Measurements from ENCODE around the gene FLG2.

DNA sequence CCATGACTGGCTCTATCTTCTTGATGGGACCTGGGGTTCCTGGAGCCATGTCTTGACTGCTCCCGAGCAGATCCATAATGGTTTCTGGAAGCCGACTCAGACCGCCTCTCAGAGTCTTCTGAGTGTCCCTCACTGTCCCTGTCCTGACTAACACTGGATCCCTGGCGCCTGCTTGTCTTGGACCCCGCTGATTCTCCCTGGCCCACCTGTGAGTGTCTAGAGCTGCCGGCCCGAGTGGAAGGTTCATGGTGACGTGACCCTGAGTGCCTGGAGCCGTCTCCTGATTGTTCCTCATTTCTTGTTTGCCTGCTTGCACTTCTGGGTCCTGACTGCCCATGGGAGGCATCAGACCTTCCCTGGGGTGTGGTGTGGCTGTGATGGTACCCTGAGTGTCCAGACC lies 49.9 kb downstream of the FLG2 start:
- TF ChIP-seq EZH2 (IDR thresholded peaks at IDR 0.05; ENCODE audit: low read length), result no peak
- TF ChIP-seq, protein P1, sequence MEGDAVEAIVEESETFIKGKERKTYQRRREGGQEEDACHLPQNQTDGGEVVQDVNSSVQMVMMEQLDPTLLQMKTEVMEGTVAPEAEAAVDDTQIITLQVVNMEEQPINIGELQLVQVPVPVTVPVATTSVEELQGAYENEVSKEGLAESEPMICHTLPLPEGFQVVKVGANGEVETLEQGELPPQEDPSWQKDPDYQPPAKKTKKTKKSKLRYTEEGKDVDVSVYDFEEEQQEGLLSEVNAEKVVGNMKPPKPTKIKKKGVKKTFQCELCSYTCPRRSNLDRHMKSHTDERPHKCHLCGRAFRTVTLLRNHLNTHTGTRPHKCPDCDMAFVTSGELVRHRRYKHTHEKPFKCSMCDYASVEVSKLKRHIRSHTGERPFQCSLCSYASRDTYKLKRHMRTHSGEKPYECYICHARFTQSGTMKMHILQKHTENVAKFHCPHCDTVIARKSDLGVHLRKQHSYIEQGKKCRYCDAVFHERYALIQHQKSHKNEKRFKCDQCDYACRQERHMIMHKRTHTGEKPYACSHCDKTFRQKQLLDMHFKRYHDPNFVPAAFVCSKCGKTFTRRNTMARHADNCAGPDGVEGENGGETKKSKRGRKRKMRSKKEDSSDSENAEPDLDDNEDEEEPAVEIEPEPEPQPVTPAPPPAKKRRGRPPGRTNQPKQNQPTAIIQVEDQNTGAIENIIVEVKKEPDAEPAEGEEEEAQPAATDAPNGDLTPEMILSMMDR (optimal IDR thresholded peaks at IDR 0.05 in 1 of 3, IDR thresholded peaks at IDR 0.05 in 1 of 3, conservative IDR thresholded peaks at IDR 0.05 in 1 of 3; ENCODE audit: extremely low read depth in 1 of 3, insufficient read depth in 2 of 3, low read length in 3 of 3), result no peak

All from keratinocyte (primary cell).